Measurements from ENCODE around the gene OPCML. TPM values are rescaled to one million over a fixed set of nuclear protein-coding genes. Genes with fewer than 3 reads are reported as not detected.

OPCML gene
- total and polyA plus RNA-seq, 2 of the 13 experiments (the other 11 are each of a cell fraction or from before 2014, with no cell fraction given) = not detected

- Histone ChIP-seq H2AFZ (ENCODE audit: low read length) (no peak overlapping the region), H3K4me3 (replicated peaks in 1 of 3; ENCODE audit: insufficient read depth in 1 of 3, low read depth in 2 of 3, low read length in 3 of 3) (no peak overlapping the region), H3K9me3 (ENCODE audit: low read length) (no peaks in the 10 kb centered on the region), H3K9ac (ENCODE audit: insufficient read depth, low read depth, low read length) (no peak overlapping the region), H4K20me1 (ENCODE audit: insufficient read depth, low read length) (no peaks in the 10 kb centered on the region), H3K27me3 (ENCODE audit: control insufficient read depth in 1 of 2, insufficient read depth in 2 of 2, low read length in 2 of 2) (no peaks in the 10 kb centered on the region), H3K4me2 (ENCODE audit: low read depth, low read length) (no peak overlapping the region), H3K36me3 (replicated peaks in 1 of 2; ENCODE audit: control insufficient read depth in 1 of 2, insufficient read depth in 2 of 2, low read length in 2 of 2) (no peaks in the 10 kb centered on the region), H3K4me1 (ENCODE audit: insufficient read depth, low read length) (peaks cover 7% of the 10 kb centered on the region), H3K27ac (ENCODE audit: extremely low read length, insufficient read depth, low read length) (no peak overlapping the region), H3K79me2 (ENCODE audit: insufficient read depth, low read length) (no peaks in the 10 kb centered on the region)
- POLR2A ChIA-PET = no interaction called here
- no peak for ATAC-seq
- no TSS peak for BruUV-seq (replicated peaks)
- WGBS (ENCODE audit: low lambda C conversion rate) = 11% methylated on average over 5 of the region's 5 CpGs
- TF ChIP-seq ZFYVE20 (CRISPR knock-in tag; IDR thresholded peaks at IDR 0.05; ENCODE audit: borderline replicate concordance, low read depth) (no peak), CEBPG (CRISPR knock-in tag; IDR thresholded peaks at IDR 0.05) (no peak), TCF12 (IDR thresholded peaks at IDR 0.05) (no peak), TCF12 (CRISPR knock-in tag; IDR thresholded peaks at IDR 0.05) (no peak), ISL2 (CRISPR knock-in tag; IDR thresholded peaks at IDR 0.05) (no peak), ZNF879 (CRISPR knock-in tag; IDR thresholded peaks at IDR 0.05) (no peak), ZNF256 (CRISPR knock-in tag; conservative IDR thresholded peaks at IDR 0.05) (no peak)
- intact Hi-C loops (cut with micrococcal nuclease; ENCODE audit: unreplicated experiment) (no loop called here), in situ Hi-C loops (cut with HindIII; ENCODE audit: extremely low pct_ligation_motif_present, low pct_unique_long_range_greater_than_20kb) (no loop called here)
- no peak for DNase-seq (ENCODE audit: low spot score)
- CTCF ChIA-PET (ENCODE audit: low intra/inter-chr PET ratio, low total read pairs) = no interaction called here
- FAIRE-seq = no peak
Observed at GRCh38 chr11:132976115-132976514, 556.2 kb downstream of the OPCML start.

- no peak overlapping the region for H3K4me2 ChIP-seq (ENCODE audit: low read depth, low read length)
- no peaks in the 10 kb centered on the region for H3K9me3 ChIP-seq (ENCODE audit: low read length)
- no peak overlapping the region for H3K4me3 ChIP-seq (replicated peaks in 1 of 3; ENCODE audit: insufficient read depth in 1 of 3, low read depth in 2 of 3, low read length in 3 of 3)
- no peak overlapping the region for H2AFZ ChIP-seq (ENCODE audit: low read length)
- 1% methylated on average over 6 of the region's 6 CpGs for WGBS (ENCODE audit: low lambda C conversion rate)
- H3K36me3 ChIP-seq (replicated peaks in 1 of 2; ENCODE audit: control insufficient read depth in 1 of 2, insufficient read depth in 2 of 2, low read length in 2 of 2) = no peaks in the 10 kb centered on the region
- CTCF ChIA-PET (ENCODE audit: low intra/inter-chr PET ratio, low total read pairs) = no interaction called here
- H3K27me3 ChIP-seq (ENCODE audit: control insufficient read depth in 1 of 2, insufficient read depth in 2 of 2, low read length in 2 of 2) = no peaks in the 10 kb centered on the region
- TF ChIP-seq ZNF572 (CRISPR knock-in tag; IDR thresholded peaks at IDR 0.05) = no peak
- TF ChIP-seq ZNF350 (CRISPR knock-in tag; IDR thresholded peaks at IDR 0.05; ENCODE audit: borderline replicate concordance, low read depth) = no peak
- no peak for TF ChIP-seq CREBL2 (CRISPR knock-in tag; IDR thresholded peaks at IDR 0.05; ENCODE audit: borderline replicate concordance)
- TF ChIP-seq FUBP1 (CRISPR knock-in tag; IDR thresholded peaks at IDR 0.05; ENCODE audit: borderline replicate concordance) = no peak
- POLR2A ChIA-PET = no interaction called here
- in situ Hi-C loops (cut with HindIII; ENCODE audit: extremely low pct_ligation_motif_present, low pct_unique_long_range_greater_than_20kb) (no loop called here), intact Hi-C loops (cut with micrococcal nuclease; ENCODE audit: unreplicated experiment) (no loop called here)
- no peaks in the 10 kb centered on the region for H3K4me1 ChIP-seq (ENCODE audit: insufficient read depth, low read length)
- FAIRE-seq (no peak), DNase-seq (ENCODE audit: low spot score) (no peak), ATAC-seq (no peak)
- H4K20me1 ChIP-seq (ENCODE audit: insufficient read depth, low read length) = no peaks in the 10 kb centered on the region
- no peak overlapping the region for H3K9ac ChIP-seq (ENCODE audit: insufficient read depth, low read depth, low read length)
- no peaks in the 10 kb centered on the region for H3K79me2 ChIP-seq (ENCODE audit: insufficient read depth, low read length)
- no peak overlapping the region for H3K27ac ChIP-seq (ENCODE audit: extremely low read length, insufficient read depth, low read length)
- no TSS peak for BruUV-seq (replicated peaks)
Observed at GRCh38 chr11:132973686-132974085, 558.6 kb downstream of the OPCML start.

Data from HepG2 (cell line).